Measurements from ENCODE around the gene TRAPPC5.

TRAPPC5 gene

GRCh38 chr19:7699003-7699402 lies 18.4 kb downstream of the TRAPPC5 start:
- no peak for FAIRE-seq
- TF ChIP-seq POLR2A (IDR thresholded peaks at IDR 0.05; ENCODE audit: low read depth, low read length): 0 out of 2 replicates have a peak, but pooled peaks have one; percentile 30
- TF ChIP-seq TAF1 (IDR thresholded peaks at IDR 0.05; ENCODE audit: low read depth, low read length): no peak
- DNase-seq (ENCODE audit: insufficient read length, low spot score): no peak

- no peak for TF ChIP-seq POU2F2 (IDR thresholded peaks at IDR 0.05; ENCODE audit: low read depth, low read length)
- peak; percentile 28; the same call in 1 of the 2 replicates for TF ChIP-seq TAF1 (IDR thresholded peaks at IDR 0.05; ENCODE audit: low read depth, low read length)
- no peak; the same call in 1 of the 2 replicates for TF ChIP-seq POLR2AphosphoS5 (IDR thresholded peaks at IDR 0.05; ENCODE audit: low read depth, low read length)
- TF ChIP-seq POLR2A (IDR thresholded peaks at IDR 0.05; ENCODE audit: low read depth, low read length): no peak
- DNase-seq (ENCODE audit: insufficient read length, low spot score): no peak
- peak; percentile 97 for FAIRE-seq
These were observed 19.1 kb downstream of the TRAPPC5 start for GRCh38 chr19:7699417-7700401.

- TF ChIP-seq SPI1 (IDR thresholded peaks at IDR 0.05; ENCODE audit: low read depth, low read length): no peak
- no peak for TF ChIP-seq PAX5 (IDR thresholded peaks at IDR 0.05; ENCODE audit: insufficient read depth, low read length, severe bottlenecking)
- TF ChIP-seq TAF1 (IDR thresholded peaks at IDR 0.05; ENCODE audit: low read depth, low read length): no peak
- 0 out of 2 replicates have a peak, but pooled peaks have one; percentile 9 for TF ChIP-seq POLR2AphosphoS5 (IDR thresholded peaks at IDR 0.05; ENCODE audit: low read depth, low read length)
- TF ChIP-seq POU2F2 (IDR thresholded peaks at IDR 0.05; ENCODE audit: low read depth, low read length): no peak
- TF ChIP-seq POLR2A (IDR thresholded peaks at IDR 0.05; ENCODE audit: low read depth, low read length): no peak
- FAIRE-seq (no peak), DNase-seq (ENCODE audit: insufficient read length, low spot score) (no peak)
These were observed 20.5 kb downstream of the TRAPPC5 start for GRCh38 chr19:7701049-7701653.

- peak; percentile 99 for FAIRE-seq
- DNase-seq (ENCODE audit: insufficient read length, low spot score): no peak
- TF ChIP-seq PAX5 (IDR thresholded peaks at IDR 0.05; ENCODE audit: insufficient read depth, low read length, severe bottlenecking) (peak; percentile 69), POU2F2 (IDR thresholded peaks at IDR 0.05; ENCODE audit: low read depth, low read length) (peak; percentile 39), TAF1 (IDR thresholded peaks at IDR 0.05; ENCODE audit: low read depth, low read length) (peak; percentile 76; the same call in 1 of the 2 replicates), POLR2AphosphoS5 (IDR thresholded peaks at IDR 0.05; ENCODE audit: low read depth, low read length) (peak; percentile 83), POLR2A (IDR thresholded peaks at IDR 0.05; ENCODE audit: low read depth, low read length) (peak; percentile 86), SPI1 (IDR thresholded peaks at IDR 0.05; ENCODE audit: low read depth, low read length) (peak; percentile 96)
These were observed 21.2 kb downstream of the TRAPPC5 start, which contains the start of gene FCER2 for GRCh38 chr19:7701654-7702457. FCER2 (minus strand) TSS chr19:7702131; CDS start chr19:7699760, 2,371 bp downstream.

- DNase-seq (ENCODE audit: insufficient read length, low spot score) (no peak), FAIRE-seq (peak; percentile 72)
- TF ChIP-seq PAX5 (IDR thresholded peaks at IDR 0.05; ENCODE audit: insufficient read depth, low read length, severe bottlenecking) (no peak), POLR2AphosphoS5 (IDR thresholded peaks at IDR 0.05; ENCODE audit: low read depth, low read length) (no peak), POU2F2 (IDR thresholded peaks at IDR 0.05; ENCODE audit: low read depth, low read length) (no peak), TAF1 (IDR thresholded peaks at IDR 0.05; ENCODE audit: low read depth, low read length) (no peak), SPI1 (IDR thresholded peaks at IDR 0.05; ENCODE audit: low read depth, low read length) (no peak), POLR2A (IDR thresholded peaks at IDR 0.05; ENCODE audit: low read depth, low read length) (no peak)
These were observed 22.7 kb downstream of the TRAPPC5 start for GRCh38 chr19:7703332-7703731.

GRCh38 chr19:7704280-7705060 lies 23.8 kb downstream of the TRAPPC5 start:
- TF ChIP-seq SPI1 (IDR thresholded peaks at IDR 0.05; ENCODE audit: low read depth, low read length): no peak
- TF ChIP-seq POLR2AphosphoS5 (IDR thresholded peaks at IDR 0.05; ENCODE audit: low read depth, low read length): no peak
- TF ChIP-seq POU2F2 (IDR thresholded peaks at IDR 0.05; ENCODE audit: low read depth, low read length): no peak
- no peak for TF ChIP-seq POLR2A (IDR thresholded peaks at IDR 0.05; ENCODE audit: low read depth, low read length)
- DNase-seq (ENCODE audit: insufficient read length, low spot score) (no peak), FAIRE-seq (peak; percentile 86)

- peak; percentile 57 for DNase-seq (ENCODE audit: insufficient read length, low spot score)
- TF ChIP-seq SPI1 (IDR thresholded peaks at IDR 0.05; ENCODE audit: low read depth, low read length) (peak; percentile 90), POU2F2 (IDR thresholded peaks at IDR 0.05; ENCODE audit: low read depth, low read length) (peak; percentile 86), POLR2A (IDR thresholded peaks at IDR 0.05; ENCODE audit: low read depth, low read length) (no peak), PAX5 (IDR thresholded peaks at IDR 0.05; ENCODE audit: insufficient read depth, low read length, severe bottlenecking) (peak; percentile 60), TAF1 (IDR thresholded peaks at IDR 0.05; ENCODE audit: low read depth, low read length) (peak; percentile 25; the same call in 1 of the 2 replicates), POLR2AphosphoS5 (IDR thresholded peaks at IDR 0.05; ENCODE audit: low read depth, low read length) (peak; percentile 52; the same call in 1 of the 2 replicates)
- peak; percentile 97 for FAIRE-seq
These were observed 25.0 kb downstream of the TRAPPC5 start for GRCh38 chr19:7705387-7706187.

Data from GM12891 (cell line).